ENCODE data around the gene BEGAIN. TPM values are rescaled to one million over a fixed set of nuclear protein-coding genes. Genes with fewer than 3 reads are reported as not detected.
"Not testable (repeated sequence)": the region's sequence is repeated elsewhere in the genome, so short reads cannot be mapped to it uniquely, and the experiment has no call there.

The BEGAIN gene
- total and polyA plus RNA-seq, 4 donors, result 0.28 to 2.6 (median 1.00) TPM

DNA sequence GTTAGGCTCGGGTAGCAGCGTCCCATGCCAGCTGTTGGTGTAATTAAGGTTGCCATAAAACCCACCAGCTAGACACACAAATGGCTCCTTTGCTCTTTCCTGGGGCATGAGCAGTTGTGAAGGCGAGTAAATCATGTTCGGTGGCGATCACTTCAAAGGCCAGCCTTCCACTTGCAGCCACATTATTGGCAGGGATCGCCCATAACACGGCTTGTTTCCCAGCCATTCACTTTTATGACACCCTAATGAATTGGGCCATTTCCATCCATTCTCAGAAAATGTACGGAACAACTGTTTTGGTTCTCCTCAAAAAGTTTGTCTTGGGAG is 63.4 kb downstream of the BEGAIN start:
- Histone ChIP-seq H3K27me3 (ENCODE audit: control insufficient read depth in 1 of 2, insufficient read depth in 2 of 2, low read length in 1 of 2) (no peaks in the 10 kb centered on the region), H3K4me1 (ENCODE audit: control insufficient read depth in 1 of 2, insufficient read depth in 2 of 2, low read length in 2 of 2) (no peaks in the 10 kb centered on the region), H3K36me3 (ENCODE audit: control insufficient read depth in 1 of 2, insufficient read depth in 2 of 2, low read length in 1 of 2) (peaks cover 0 to 5% of the 10 kb centered on the region in 2 donors), H3K9me3 (ENCODE audit: control insufficient read depth, low read length) (no peaks in the 10 kb centered on the region), H3K4me3 (ENCODE audit: low read length in 2 of 2) (no peak overlapping the region), H3K27ac (ENCODE audit: low read depth in 1 of 2, low read length in 2 of 2) (no peak overlapping the region)
- intact Hi-C loops (cut with DNase I), result no loop called here
- ATAC-seq (ENCODE audit: low FRiP score) (no peak), DNase-seq (no peak)
- WGBS, 2 donors, result 82 to 84% methylated on average over 8 of the region's 8 CpGs

DNA sequence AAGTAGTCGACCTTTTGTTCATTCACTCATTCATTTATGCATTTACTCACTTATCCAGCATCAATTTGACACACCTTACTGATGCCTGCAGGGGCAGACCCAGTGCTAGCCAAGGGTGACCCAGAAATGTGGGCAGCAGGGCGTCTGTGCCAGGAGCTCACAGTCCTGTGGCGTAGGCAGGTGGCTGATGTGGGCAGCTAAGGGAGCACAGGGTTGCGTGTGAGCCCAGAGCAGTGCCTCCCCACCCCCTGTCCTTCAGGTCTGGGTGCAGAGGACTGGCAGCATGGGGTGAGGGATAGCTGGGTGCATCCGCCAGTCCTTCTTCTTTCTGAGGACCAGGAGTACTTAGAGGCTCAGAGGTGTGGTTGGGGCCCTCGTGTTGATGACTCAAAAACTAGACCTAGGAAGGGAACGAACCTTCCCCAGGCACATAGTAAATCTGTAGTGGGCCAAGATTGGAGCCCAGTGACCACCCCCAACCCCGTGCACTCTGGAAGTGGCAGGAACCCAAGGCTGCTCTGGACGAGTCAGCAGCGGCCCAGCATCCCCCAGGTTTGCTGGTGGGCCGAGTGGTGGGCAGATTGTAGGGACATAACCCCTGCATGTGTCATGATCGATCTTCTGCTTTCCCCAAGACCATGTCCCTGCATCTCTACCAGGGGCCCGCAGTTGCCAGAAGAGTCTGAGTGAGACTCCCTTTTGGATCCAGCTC is 63.9 kb downstream of the BEGAIN start:
- no peak overlapping the region for H3K27ac ChIP-seq (ENCODE audit: low read depth in 1 of 2, low read length in 2 of 2)
- intact Hi-C loops (cut with DNase I), result no loop called here
- no peak overlapping the region for H3K4me3 ChIP-seq (ENCODE audit: low read length in 2 of 2)
- ATAC-seq (ENCODE audit: low FRiP score) (no peak), DNase-seq (no peak)
- no peaks in the 10 kb centered on the region for H3K4me1 ChIP-seq (ENCODE audit: control insufficient read depth in 1 of 2, insufficient read depth in 2 of 2, low read length in 2 of 2)
- 85 to 86% methylated on average over 13 of the region's 13 CpGs for WGBS, 2 donors
- H3K9me3 ChIP-seq (ENCODE audit: control insufficient read depth, low read length), result no peaks in the 10 kb centered on the region
- no peaks in the 10 kb centered on the region for H3K27me3 ChIP-seq (ENCODE audit: control insufficient read depth in 1 of 2, insufficient read depth in 2 of 2, low read length in 1 of 2)
- peaks cover 0 to 5% of the 10 kb centered on the region in 2 donors for H3K36me3 ChIP-seq (ENCODE audit: control insufficient read depth in 1 of 2, insufficient read depth in 2 of 2, low read length in 1 of 2)

DNA sequence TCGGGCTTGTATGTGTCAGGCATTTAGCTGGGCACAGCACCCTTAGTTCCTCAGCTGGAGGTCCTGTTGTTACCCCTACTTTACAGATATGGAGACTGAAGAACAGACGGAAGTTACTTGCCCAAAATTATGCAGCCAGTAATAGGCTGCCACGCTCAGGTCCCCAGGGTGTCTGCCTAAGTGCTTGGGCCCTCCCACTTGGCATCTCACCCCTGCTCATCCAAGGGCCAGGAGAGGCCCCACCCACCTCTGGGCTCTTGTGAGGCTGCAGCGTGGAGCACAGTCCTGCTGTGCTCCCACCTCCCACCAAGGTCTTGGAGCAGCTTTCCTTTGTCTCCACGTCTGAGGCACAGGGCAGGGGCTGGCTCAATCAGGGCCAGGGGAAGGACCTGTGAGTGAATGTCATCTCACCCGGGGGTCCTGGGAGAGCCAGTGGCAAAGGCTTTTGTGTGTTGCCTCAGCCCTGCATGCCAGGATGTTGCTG is 64.6 kb downstream of the BEGAIN start:
- Histone ChIP-seq H3K4me3 (ENCODE audit: low read length in 2 of 2) (no peak overlapping the region), H3K27ac (ENCODE audit: low read depth in 1 of 2, low read length in 2 of 2) (no peak overlapping the region), H3K36me3 (ENCODE audit: control insufficient read depth in 1 of 2, insufficient read depth in 2 of 2, low read length in 1 of 2) (peaks cover 0 to 5% of the 10 kb centered on the region in 2 donors), H3K9me3 (ENCODE audit: control insufficient read depth, low read length) (no peaks in the 10 kb centered on the region), H3K27me3 (ENCODE audit: control insufficient read depth in 1 of 2, insufficient read depth in 2 of 2, low read length in 1 of 2) (no peaks in the 10 kb centered on the region), H3K4me1 (ENCODE audit: control insufficient read depth in 1 of 2, insufficient read depth in 2 of 2, low read length in 2 of 2) (no peaks in the 10 kb centered on the region)
- ATAC-seq (ENCODE audit: low FRiP score) (no peak), DNase-seq (no peak)
- intact Hi-C loops (cut with DNase I), result no loop called here
- 51 to 55% methylated on average over 6 of the region's 6 CpGs for WGBS, 2 donors

DNA sequence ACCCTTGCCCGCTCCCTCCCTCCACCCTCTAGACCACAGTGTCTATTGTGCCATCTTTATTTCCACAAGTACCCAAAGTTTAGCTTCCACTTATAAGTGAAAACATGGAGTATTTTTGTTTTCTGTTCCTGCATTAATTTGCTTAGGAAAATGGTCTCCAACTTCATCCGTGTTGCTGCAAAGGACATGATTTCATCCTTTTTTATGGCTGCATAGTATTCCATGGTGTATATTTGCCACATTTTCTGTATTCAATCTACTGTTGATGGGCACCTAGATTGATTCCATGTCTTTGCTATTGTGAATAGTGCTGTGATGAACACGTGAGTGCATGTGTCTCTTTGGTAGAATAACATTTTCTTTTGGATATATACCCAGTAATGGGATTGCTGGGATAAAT is 81.2 kb downstream of the BEGAIN start:
- H3K36me3 ChIP-seq (ENCODE audit: control insufficient read depth in 1 of 2, insufficient read depth in 2 of 2, low read length in 1 of 2); DNase-seq; intact Hi-C loops (cut with DNase I); H3K27me3 ChIP-seq (ENCODE audit: control insufficient read depth in 1 of 2, insufficient read depth in 2 of 2, low read length in 1 of 2); H3K9me3 ChIP-seq (ENCODE audit: control insufficient read depth, low read length); H3K4me3 ChIP-seq (ENCODE audit: low read length in 2 of 2); H3K4me1 ChIP-seq (ENCODE audit: control insufficient read depth in 1 of 2, insufficient read depth in 2 of 2, low read length in 2 of 2); ATAC-seq (ENCODE audit: low FRiP score); H3K27ac ChIP-seq (ENCODE audit: low read depth in 1 of 2, low read length in 2 of 2): not testable (repeated sequence)
- WGBS, 2 donors, result 94 to 95% methylated on average over 3 of the region's 3 CpGs

DNA sequence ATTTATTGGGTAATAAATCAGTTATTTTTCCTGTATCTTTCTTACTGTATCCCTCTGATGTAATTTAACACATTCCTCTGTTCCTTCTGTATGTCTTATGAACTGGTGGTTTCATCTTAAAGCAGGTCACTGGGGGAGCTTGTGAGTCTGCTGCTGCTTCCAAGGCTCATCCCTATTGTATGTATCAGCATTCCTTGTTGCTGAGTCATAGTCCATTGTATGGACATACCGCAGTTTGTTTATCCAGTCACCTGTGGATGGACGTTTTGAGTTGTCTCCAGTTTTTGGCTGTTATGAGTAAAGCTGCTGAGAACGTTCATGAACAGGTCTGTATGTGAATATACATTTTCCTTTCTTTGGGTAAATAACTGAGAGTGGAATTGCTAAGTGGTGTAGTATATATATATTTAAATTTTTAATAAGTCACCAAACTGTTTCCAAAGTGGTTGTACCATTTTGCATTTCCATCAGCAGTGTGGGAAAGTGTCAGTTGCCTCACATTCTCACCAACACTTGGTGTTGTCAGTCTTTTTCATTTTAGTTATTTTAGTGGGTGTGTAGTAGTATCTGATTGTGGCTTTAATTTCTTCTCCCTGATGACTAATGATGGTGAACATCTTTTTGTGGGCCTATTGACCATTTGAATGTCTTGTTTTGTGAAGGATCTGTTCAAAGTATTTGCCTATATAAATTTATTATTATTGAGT is 82.7 kb downstream of the BEGAIN start:
- no peak overlapping the region for H3K27ac ChIP-seq (ENCODE audit: low read depth in 1 of 2, low read length in 2 of 2)
- intact Hi-C loops (cut with DNase I), result no loop called here
- no peaks in the 10 kb centered on the region for H3K27me3 ChIP-seq (ENCODE audit: control insufficient read depth in 1 of 2, insufficient read depth in 2 of 2, low read length in 1 of 2)
- no peak overlapping the region for H3K4me3 ChIP-seq (ENCODE audit: low read length in 2 of 2)
- no peaks in the 10 kb centered on the region for H3K36me3 ChIP-seq (ENCODE audit: control insufficient read depth in 1 of 2, insufficient read depth in 2 of 2, low read length in 1 of 2)
- ATAC-seq (ENCODE audit: low FRiP score) (no peak), DNase-seq (no peak)
- no peaks in the 10 kb centered on the region for H3K4me1 ChIP-seq (ENCODE audit: control insufficient read depth in 1 of 2, insufficient read depth in 2 of 2, low read length in 2 of 2)
- 91 to 92% methylated on average over 3 of the region's 3 CpGs for WGBS, 2 donors
- peaks cover 2% of the 10 kb centered on the region for H3K9me3 ChIP-seq (ENCODE audit: control insufficient read depth, low read length)

DNA sequence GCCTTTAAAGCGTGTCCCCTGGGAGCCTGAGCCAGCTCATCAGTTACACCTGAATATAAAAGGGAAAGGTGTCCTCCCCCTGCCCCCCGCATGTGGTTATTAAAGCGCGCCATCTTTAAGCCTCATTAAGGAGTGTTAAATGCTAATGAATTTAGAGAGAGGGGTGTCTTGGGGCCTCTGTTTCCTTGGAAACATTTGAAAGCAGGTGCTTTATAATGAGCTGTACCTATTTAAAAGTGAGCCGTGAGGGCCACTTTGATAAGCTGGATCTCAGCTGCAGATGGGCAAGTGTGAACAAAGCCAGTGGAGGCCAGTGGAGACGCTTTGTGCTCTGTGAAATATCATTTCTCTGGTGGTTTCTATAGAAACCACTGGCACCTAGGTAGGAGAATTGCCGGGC is 84.0 kb downstream of the BEGAIN start:
- Histone ChIP-seq H3K4me3 (ENCODE audit: low read length in 2 of 2) (no peak overlapping the region), H3K27ac (ENCODE audit: low read depth in 1 of 2, low read length in 2 of 2) (no peak overlapping the region), H3K4me1 (ENCODE audit: control insufficient read depth in 1 of 2, insufficient read depth in 2 of 2, low read length in 2 of 2) (no peaks in the 10 kb centered on the region), H3K36me3 (ENCODE audit: control insufficient read depth in 1 of 2, insufficient read depth in 2 of 2, low read length in 1 of 2) (no peaks in the 10 kb centered on the region), H3K27me3 (ENCODE audit: control insufficient read depth in 1 of 2, insufficient read depth in 2 of 2, low read length in 1 of 2) (no peaks in the 10 kb centered on the region), H3K9me3 (ENCODE audit: control insufficient read depth, low read length) (peaks cover 2% of the 10 kb centered on the region)
- intact Hi-C loops (cut with DNase I), result no loop called here
- DNase-seq, result no peak
- 86 to 87% methylated on average over 7 of the region's 7 CpGs for WGBS, 2 donors
- ATAC-seq (ENCODE audit: low FRiP score), result no peak

DNA sequence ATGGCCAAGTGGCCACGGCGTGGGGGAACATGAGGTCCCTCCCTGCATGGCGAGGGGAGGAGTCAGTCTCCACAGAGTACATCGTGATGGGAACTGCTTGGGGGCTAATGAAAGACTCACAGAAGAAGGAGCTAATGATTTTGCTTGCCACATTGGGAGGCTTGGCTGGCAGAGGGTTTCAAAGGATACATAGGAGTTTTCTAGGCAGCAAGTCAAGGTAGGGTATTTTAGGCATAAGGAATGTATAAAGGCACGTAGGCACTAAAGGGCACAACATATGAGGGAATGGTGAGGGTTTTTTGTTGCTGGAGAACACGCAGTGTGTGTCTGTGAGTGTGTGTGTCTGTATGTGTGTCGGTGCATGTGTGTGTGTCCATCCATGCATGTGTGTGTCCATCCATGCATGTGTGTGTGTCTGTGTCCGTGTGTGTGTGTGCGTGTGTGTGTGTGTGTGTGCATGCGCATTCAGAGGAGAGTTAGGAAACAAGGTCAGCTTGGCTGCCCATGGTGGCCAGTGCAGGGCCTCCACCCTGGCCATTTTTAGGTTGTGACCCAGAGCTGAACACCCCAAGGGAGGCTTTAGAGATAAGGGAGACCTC is 84.5 kb downstream of the BEGAIN start:
- DNase-seq (no peak), ATAC-seq (ENCODE audit: low FRiP score) (no peak)
- H3K27ac ChIP-seq (ENCODE audit: low read depth in 1 of 2, low read length in 2 of 2), result no peak overlapping the region
- H3K27me3 ChIP-seq (ENCODE audit: control insufficient read depth in 1 of 2, insufficient read depth in 2 of 2, low read length in 1 of 2), result no peaks in the 10 kb centered on the region
- no peaks in the 10 kb centered on the region for H3K4me1 ChIP-seq (ENCODE audit: control insufficient read depth in 1 of 2, insufficient read depth in 2 of 2, low read length in 2 of 2)
- no peaks in the 10 kb centered on the region for H3K36me3 ChIP-seq (ENCODE audit: control insufficient read depth in 1 of 2, insufficient read depth in 2 of 2, low read length in 1 of 2)
- H3K4me3 ChIP-seq (ENCODE audit: low read length in 2 of 2), result no peak overlapping the region
- intact Hi-C loops (cut with DNase I), result no loop called here
- H3K9me3 ChIP-seq (ENCODE audit: control insufficient read depth, low read length), result peaks cover 2% of the 10 kb centered on the region
- WGBS, 2 donors, result 91 to 93% methylated on average over 10 of the region's 10 CpGs

DNA sequence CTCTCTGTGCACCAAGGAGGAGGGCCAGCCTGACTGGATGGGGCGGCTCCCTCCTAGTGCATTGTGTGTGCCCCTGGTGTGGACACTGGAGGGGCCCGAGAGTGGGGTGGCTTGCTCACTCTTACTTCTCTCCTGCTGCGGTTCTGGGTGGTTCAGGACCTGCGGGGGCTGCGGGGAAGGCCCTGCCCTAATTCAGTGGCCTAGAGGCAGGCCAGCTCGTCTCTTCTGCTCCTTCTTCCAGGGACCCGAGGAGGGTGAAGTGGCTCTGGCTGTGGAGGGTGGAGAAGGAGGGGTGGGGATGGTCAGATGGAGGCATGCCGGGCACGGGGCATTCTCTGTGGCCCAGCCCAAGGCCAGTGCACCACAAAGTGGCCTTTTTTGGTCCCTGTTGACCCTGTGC is 87.1 kb downstream of the BEGAIN start:
- Histone ChIP-seq H3K27me3 (ENCODE audit: control insufficient read depth in 1 of 2, insufficient read depth in 2 of 2, low read length in 1 of 2) (no peaks in the 10 kb centered on the region), H3K4me1 (ENCODE audit: control insufficient read depth in 1 of 2, insufficient read depth in 2 of 2, low read length in 2 of 2) (no peaks in the 10 kb centered on the region), H3K27ac (ENCODE audit: low read depth in 1 of 2, low read length in 2 of 2) (no peak overlapping the region), H3K9me3 (ENCODE audit: control insufficient read depth, low read length) (peaks cover 2% of the 10 kb centered on the region), H3K4me3 (ENCODE audit: low read length in 2 of 2) (no peak overlapping the region), H3K36me3 (ENCODE audit: control insufficient read depth in 1 of 2, insufficient read depth in 2 of 2, low read length in 1 of 2) (no peaks in the 10 kb centered on the region)
- DNase-seq, result no peak
- intact Hi-C loops (cut with DNase I), result no loop called here
- ATAC-seq (ENCODE audit: low FRiP score), result no peak
- WGBS, 2 donors, result 87 to 93% methylated on average over 9 of the region's 9 CpGs

DNA sequence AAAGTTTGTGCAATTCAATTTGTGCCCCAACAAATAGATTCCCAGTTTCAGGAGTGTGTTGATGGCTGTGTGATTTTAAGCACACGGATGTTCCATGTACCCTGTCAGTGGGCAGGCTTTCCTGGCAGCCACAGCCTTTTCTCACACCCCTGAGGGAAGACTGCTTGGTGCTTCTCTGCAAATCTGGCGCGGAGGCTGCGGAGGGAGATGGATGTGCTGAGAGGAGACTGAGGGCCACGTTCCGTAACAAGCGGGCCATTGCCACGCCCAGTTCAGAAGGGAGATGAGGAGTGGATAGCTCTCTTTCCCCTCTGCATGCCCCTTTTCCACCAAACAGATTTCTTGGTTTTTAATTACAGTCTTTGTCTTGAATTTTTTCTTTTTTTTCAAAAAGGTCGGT is 89.1 kb downstream of the BEGAIN start:
- DNase-seq, result no peak

More for the DNA sequence above, 89.1 kb downstream of the BEGAIN start:
- ATAC-seq (ENCODE audit: low FRiP score), result no peak
- no peaks in the 10 kb centered on the region for H3K4me1 ChIP-seq (ENCODE audit: control insufficient read depth in 1 of 2, insufficient read depth in 2 of 2, low read length in 2 of 2)
- intact Hi-C loops (cut with DNase I), result no loop called here
- H3K36me3 ChIP-seq (ENCODE audit: control insufficient read depth in 1 of 2, insufficient read depth in 2 of 2, low read length in 1 of 2), result no peaks in the 10 kb centered on the region
- no peak overlapping the region for H3K4me3 ChIP-seq (ENCODE audit: low read length in 2 of 2)
- 93 to 96% methylated on average over 9 of the region's 9 CpGs for WGBS, 2 donors
- no peaks in the 10 kb centered on the region for H3K9me3 ChIP-seq (ENCODE audit: control insufficient read depth, low read length)
- no peaks in the 10 kb centered on the region for H3K27me3 ChIP-seq (ENCODE audit: control insufficient read depth in 1 of 2, insufficient read depth in 2 of 2, low read length in 1 of 2)
- no peak overlapping the region for H3K27ac ChIP-seq (ENCODE audit: low read depth in 1 of 2, low read length in 2 of 2)

Measured in aorta (tissue), 5 donors.